Right atrium auricular region (tissue), 2 donors: Measurements from ENCODE around the gene CCP110. TPM values are rescaled to one million over a fixed set of nuclear protein-coding genes. Genes with fewer than 3 reads are reported as not detected.

Experiments used
- DNase-seq: peaks from one replicate; pipeline ENCODE4 v3.0.0-alpha.2; 2019; ENCODE audit warnings: low spot score
- H3K27ac ChIP-seq, 2 donors: fragments of 200-600 bp; sonication (generic); 1 replicate in 1 of 2; 2 replicates in 1 of 2; pipeline ENCODE4 v1.5.1; 2016 to 2019
- H3K27me3 ChIP-seq, 2 donors: fragments of 200-600 bp; sonication (generic); one replicate each; pipeline versions ENCODE4 v1.5.1 to v1.6.0; 2017 to 2019
- H3K36me3 ChIP-seq: fragments of 200-600 bp; sonication (generic); one replicate; pipeline ENCODE4 v1.5.1; 2016
- H3K4me1 ChIP-seq, 2 donors: fragments of 200-600 bp; sonication (generic); one replicate each; pipeline versions ENCODE4 v1.5.1 to v1.6.0; 2017 to 2019
- H3K4me3 ChIP-seq, 2 donors: fragments of 200-600 bp; sonication (generic); 1 replicate in 1 of 2; 2 replicates in 1 of 2; pipeline ENCODE4 v1.5.1; 2017 to 2019; ENCODE audit warnings: mild to moderate bottlenecking in 1 of 2, moderate library complexity in 1 of 2
- H3K9me3 ChIP-seq, 2 donors: fragments of 200-600 bp; sonication (generic); one replicate each; pipeline ENCODE4 v1.5.1; 2019
- total RNA-seq, 2 donors: library from RNA; depleted of rRNA; stranded (reverse); fragments of >200 nt; gene quantifications; one replicate each; pipeline ENCODE4 v1.1.0, GENCODE V29; 2016
- TF ChIP-seq, protein P1 (sequence below), 2 donors: fragments of 200-600 bp; sonication (generic); IDR thresholded peaks; one replicate each; pipeline ENCODE4 v1.5.1; 2019; ENCODE audit warnings: antibody characterized with exemption in 2 of 2

CCP110 gene, protein sequence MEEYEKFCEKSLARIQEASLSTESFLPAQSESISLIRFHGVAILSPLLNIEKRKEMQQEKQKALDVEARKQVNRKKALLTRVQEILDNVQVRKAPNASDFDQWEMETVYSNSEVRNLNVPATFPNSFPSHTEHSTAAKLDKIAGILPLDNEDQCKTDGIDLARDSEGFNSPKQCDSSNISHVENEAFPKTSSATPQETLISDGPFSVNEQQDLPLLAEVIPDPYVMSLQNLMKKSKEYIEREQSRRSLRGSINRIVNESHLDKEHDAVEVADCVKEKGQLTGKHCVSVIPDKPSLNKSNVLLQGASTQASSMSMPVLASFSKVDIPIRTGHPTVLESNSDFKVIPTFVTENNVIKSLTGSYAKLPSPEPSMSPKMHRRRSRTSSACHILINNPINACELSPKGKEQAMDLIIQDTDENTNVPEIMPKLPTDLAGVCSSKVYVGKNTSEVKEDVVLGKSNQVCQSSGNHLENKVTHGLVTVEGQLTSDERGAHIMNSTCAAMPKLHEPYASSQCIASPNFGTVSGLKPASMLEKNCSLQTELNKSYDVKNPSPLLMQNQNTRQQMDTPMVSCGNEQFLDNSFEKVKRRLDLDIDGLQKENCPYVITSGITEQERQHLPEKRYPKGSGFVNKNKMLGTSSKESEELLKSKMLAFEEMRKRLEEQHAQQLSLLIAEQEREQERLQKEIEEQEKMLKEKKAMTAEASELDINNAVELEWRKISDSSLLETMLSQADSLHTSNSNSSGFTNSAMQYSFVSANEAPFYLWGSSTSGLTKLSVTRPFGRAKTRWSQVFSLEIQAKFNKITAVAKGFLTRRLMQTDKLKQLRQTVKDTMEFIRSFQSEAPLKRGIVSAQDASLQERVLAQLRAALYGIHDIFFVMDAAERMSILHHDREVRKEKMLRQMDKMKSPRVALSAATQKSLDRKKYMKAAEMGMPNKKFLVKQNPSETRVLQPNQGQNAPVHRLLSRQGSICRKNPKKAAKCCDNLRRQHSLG
- 1 to 10 TPM; 6.0 to 6.8 TPM for total RNA-seq

DNA sequence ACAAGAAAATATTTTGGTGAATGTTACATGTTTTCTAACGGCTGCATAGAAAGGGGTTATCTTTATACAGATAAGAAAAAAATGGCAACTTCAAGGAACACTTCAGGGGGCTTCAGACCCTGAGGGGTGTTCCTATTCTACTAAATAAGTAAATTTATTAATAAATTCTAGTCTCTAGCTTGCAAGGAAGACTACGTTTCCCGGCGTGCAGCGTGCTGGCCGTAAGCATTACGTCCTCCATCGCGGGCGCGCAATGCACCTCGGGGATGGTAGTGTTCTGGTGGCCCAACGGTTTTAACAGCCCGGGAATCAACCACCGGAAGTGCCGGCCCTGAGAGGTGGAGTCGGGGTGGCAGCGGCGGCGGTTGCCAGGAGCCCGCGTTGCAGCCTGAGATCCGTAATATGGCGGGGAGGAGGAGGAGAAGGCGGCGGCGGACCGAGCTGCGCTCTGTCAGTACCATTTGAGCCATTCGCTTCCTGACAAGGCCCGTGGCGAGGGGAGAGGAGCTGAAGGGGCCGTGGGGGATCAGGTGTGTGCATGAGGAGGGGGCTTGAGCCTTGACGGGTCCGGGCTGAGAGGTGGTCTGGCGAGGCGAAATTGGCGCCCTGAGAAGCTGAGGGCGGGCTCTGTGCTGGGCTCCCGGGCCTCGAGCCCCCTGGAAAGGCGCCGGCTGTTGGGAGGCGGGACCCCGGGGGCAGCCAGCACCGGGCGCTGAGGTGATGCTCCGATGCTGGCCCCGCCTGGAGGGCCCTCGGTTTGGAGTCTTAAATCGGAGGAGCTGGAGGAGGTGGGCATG lies at the start of gene CCP110:
TSS of gene CCP110 (plus strand) at position 384 of the 797 bp plus-strand sequence. CDS start 3,940 bp downstream, outside the sequence.
- Histone ChIP-seq H3K4me1 (peaks cover 0 to 40% of the 10 kb centered on the region in 2 donors), H3K36me3 (peaks cover 6% of the 10 kb centered on the region)
- peak; percentile 98 for DNase-seq

DNA sequence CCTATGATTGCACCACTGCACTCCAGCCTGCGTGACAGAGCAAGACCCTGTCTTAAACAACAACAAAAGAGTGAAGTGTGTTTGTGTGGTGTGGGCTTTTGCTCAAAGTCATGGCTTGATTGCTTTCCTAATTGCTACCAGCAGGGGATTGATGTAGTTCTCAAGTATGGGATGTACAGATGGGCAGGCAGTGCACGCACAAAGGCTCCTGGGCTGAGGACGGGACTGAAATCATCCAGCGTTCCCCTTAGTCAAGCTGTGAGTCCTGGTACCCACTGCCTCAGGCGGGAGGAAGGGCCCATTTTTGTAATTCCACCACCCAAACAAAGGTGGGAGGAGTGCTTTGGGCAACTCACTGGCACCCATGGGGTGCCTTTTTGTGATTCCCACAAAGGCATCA lies 49.1 kb upstream of the CCP110 start:
- H3K4me1 ChIP-seq, result no peaks in the 10 kb centered on the region
- H3K27me3 ChIP-seq, result no peaks in the 10 kb centered on the region
- DNase-seq, result no peak
- no peaks in the 10 kb centered on the region for H3K9me3 ChIP-seq
- no peak overlapping the region for H3K4me3 ChIP-seq
- TF ChIP-seq, protein P1, sequence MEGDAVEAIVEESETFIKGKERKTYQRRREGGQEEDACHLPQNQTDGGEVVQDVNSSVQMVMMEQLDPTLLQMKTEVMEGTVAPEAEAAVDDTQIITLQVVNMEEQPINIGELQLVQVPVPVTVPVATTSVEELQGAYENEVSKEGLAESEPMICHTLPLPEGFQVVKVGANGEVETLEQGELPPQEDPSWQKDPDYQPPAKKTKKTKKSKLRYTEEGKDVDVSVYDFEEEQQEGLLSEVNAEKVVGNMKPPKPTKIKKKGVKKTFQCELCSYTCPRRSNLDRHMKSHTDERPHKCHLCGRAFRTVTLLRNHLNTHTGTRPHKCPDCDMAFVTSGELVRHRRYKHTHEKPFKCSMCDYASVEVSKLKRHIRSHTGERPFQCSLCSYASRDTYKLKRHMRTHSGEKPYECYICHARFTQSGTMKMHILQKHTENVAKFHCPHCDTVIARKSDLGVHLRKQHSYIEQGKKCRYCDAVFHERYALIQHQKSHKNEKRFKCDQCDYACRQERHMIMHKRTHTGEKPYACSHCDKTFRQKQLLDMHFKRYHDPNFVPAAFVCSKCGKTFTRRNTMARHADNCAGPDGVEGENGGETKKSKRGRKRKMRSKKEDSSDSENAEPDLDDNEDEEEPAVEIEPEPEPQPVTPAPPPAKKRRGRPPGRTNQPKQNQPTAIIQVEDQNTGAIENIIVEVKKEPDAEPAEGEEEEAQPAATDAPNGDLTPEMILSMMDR (IDR thresholded peaks at IDR 0.05), result no peak
- H3K27ac ChIP-seq, result no peak overlapping the region
- no peaks in the 10 kb centered on the region for H3K36me3 ChIP-seq

More for the DNA sequence above, at the start of gene CCP110:
- Histone ChIP-seq H3K4me3 (peak within 1 kb of the TSS; percentile 97 to 98), H3K27ac (peak within 1 kb of the TSS; percentile 52 to 79), H3K27me3 (no peaks in the 10 kb centered on the region), H3K9me3 (no peaks in the 10 kb centered on the region)
- TF ChIP-seq, protein P1 (IDR thresholded peaks at IDR 0.05), result no peak

DNA sequence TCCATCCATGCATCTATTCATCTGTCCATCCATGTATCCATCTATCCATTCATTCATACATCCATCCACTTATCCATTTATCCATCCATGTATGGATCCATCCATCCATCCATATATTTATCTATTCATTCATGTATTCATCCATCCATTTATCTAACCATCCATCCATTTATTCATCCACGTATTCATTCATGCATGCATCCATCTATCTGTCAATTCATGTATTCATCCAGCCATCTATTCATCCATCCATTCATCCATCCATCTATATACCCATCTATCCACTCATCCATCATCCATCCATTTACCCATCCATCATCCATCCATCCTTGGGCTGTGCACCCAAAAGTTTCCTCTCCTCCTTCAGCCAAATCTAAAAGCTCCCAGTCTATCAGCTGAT lies 45.2 kb upstream of the CCP110 start:
- Histone ChIP-seq H3K4me1 (no peaks in the 10 kb centered on the region), H3K36me3 (no peaks in the 10 kb centered on the region), H3K9me3 (no peaks in the 10 kb centered on the region), H3K27ac (no peak overlapping the region), H3K27me3 (no peaks in the 10 kb centered on the region), H3K4me3 (no peak overlapping the region)
- no peak for DNase-seq
- TF ChIP-seq, protein P1 (IDR thresholded peaks at IDR 0.05), result no peak

DNA sequence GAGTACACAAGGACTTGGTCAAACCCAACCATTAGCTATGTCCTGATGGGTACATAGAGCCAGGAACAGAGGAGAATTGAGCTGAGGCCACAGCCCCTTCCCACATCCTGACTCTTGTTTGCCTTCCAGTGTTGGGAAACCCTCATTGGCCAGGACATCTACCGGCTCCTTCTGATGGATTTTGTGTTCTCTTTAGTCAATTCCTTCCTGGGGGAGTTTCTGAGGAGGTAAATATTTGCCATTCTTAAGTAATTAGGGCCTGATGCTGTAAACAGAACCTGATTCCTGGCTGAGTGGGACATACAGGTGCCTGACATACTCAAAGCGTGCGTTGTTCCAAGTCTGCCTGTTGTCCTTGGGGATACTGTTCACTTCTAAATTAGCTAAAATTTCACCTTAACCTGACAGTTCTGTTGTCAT lies 44.4 kb upstream of the CCP110 start:
- TF ChIP-seq, protein P1 (IDR thresholded peaks at IDR 0.05), result no peak
- H3K36me3 ChIP-seq, result no peaks in the 10 kb centered on the region
- no peak overlapping the region for H3K27ac ChIP-seq
- H3K4me3 ChIP-seq, result no peak overlapping the region
- no peak for DNase-seq
- no peaks in the 10 kb centered on the region for H3K4me1 ChIP-seq
- H3K27me3 ChIP-seq, result no peaks in the 10 kb centered on the region
- H3K9me3 ChIP-seq, result no peaks in the 10 kb centered on the region

DNA sequence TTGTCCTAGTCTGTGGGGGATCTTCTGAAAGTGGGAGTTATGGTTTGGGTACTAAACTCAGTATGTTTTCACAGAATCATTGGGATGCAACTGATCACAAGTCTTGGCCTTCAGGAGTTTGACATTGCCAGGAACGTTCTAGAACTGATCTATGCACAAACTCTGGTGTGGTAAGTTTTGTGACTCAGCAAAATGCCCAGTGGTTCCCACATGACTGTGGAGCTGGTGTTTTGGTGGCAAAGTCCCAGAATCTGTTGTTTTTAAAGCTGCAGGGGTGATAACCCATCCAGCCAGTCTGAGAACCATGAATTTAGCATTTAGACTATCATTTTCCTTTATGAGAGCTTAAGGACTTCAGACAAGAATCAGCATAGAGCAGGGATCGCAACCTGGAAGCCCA lies 42.4 kb upstream of the CCP110 start:
- no peak overlapping the region for H3K27ac ChIP-seq
- no peaks in the 10 kb centered on the region for H3K36me3 ChIP-seq
- DNase-seq, result no peak
- no peak overlapping the region for H3K4me3 ChIP-seq
- H3K4me1 ChIP-seq, result no peaks in the 10 kb centered on the region
- TF ChIP-seq, protein P1 (IDR thresholded peaks at IDR 0.05), result no peak
- no peaks in the 10 kb centered on the region for H3K27me3 ChIP-seq
- no peaks in the 10 kb centered on the region for H3K9me3 ChIP-seq
